Activated T-cell treated with anti-CD3 and anti-CD28 coated beads, Interleukin-2, amount 50 U/mL, for 24 hours (primary cell): ENCODE measurements around the gene OAS2.
A peak's percentile ranks its signal among the peaks of the same experiment; 100 is the strongest.
"Not testable (repeated sequence)": the region's sequence is repeated elsewhere in the genome, so short reads cannot be mapped to it uniquely, and the experiment has no call there.

Experiments used
- DNase-seq: peaks from one replicate; pipeline ENCODE4 v3.0.0-alpha.2; 2020
- H3K27ac Mint-ChIP-seq: 2 replicates; pipeline ENCODE4 v1.8.0; 2020; ENCODE audit warnings: mild to moderate bottlenecking, mixed read lengths
- H3K27me3 Mint-ChIP-seq: 2 replicates; pipeline ENCODE4 v1.8.0; 2020; ENCODE audit warnings: mixed read lengths
- H3K36me3 Mint-ChIP-seq: 2 replicates; pipeline ENCODE4 v1.8.0; 2020; ENCODE audit warnings: low read depth, mixed read lengths
- H3K4me1 Mint-ChIP-seq: 2 replicates; pipeline ENCODE4 v1.8.0; 2020; ENCODE audit warnings: low read depth, mixed read lengths
- H3K4me3 Mint-ChIP-seq: 2 replicates; pipeline ENCODE4 v1.8.0; 2020; ENCODE audit warnings: mild to moderate bottlenecking, moderate library complexity, mixed read lengths
- H3K9me3 Mint-ChIP-seq: 2 replicates; pipeline ENCODE4 v1.8.0; 2020; ENCODE audit warnings: mixed read lengths

Gene OAS2

DNA sequence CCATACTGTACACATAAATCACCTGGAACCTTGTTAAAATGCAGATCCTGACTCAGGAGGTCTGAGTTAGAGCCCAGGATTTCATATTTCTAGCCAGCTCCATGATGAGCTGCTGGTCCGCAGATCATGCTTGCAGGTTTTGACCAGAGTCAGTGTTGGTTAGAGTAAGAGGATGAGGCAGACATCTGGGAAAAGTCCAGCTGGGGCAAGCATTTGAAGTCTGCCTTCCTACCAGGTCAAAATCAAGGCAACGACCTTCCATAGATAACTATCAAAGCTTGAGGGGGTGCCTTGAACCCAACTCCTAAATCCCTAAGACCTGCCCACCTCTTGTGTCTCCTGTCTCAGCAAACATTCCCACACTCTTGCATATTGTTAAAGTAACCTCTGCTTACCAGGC, 9.2 kb downstream of the OAS2 start:
- no peak for DNase-seq
- H3K9me3 Mint-ChIP-seq, result peaks cover 39% of the 10 kb centered on the region
- peak overlapping the region; percentile 87 for H3K27ac Mint-ChIP-seq
- peaks cover 97% of the 10 kb centered on the region for H3K36me3 Mint-ChIP-seq
- no peak overlapping the region for H3K4me3 Mint-ChIP-seq
- H3K27me3 Mint-ChIP-seq, result no peaks in the 10 kb centered on the region
- peaks cover 64% of the 10 kb centered on the region for H3K4me1 Mint-ChIP-seq

DNA sequence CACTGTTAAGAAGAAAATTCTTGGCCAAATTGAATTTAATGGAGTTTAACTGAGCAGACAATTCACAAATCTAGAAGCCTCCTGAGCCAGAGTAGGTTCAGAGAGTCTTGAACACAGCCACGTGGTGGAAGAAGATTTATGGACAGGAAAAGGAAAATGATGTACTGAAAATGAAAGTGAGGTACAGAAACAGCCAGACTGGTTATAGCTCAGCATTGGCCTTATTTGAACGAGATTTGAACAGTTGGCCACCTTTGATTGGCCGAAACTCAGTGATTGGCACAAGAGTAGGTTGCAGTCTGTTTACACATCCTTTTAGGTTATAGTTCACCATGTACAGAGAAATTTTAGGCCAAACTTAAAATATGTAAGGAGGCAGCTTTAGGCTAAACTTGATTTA, 9.9 kb downstream of the OAS2 start:
- peaks cover 36% of the 10 kb centered on the region for H3K9me3 Mint-ChIP-seq
- no peak overlapping the region for H3K4me3 Mint-ChIP-seq
- no peaks in the 10 kb centered on the region for H3K27me3 Mint-ChIP-seq
- no peak for DNase-seq
- H3K27ac Mint-ChIP-seq, result peak overlapping the region; percentile 87
- H3K36me3 Mint-ChIP-seq, result peaks cover 98% of the 10 kb centered on the region
- peaks cover 64% of the 10 kb centered on the region for H3K4me1 Mint-ChIP-seq

DNA sequence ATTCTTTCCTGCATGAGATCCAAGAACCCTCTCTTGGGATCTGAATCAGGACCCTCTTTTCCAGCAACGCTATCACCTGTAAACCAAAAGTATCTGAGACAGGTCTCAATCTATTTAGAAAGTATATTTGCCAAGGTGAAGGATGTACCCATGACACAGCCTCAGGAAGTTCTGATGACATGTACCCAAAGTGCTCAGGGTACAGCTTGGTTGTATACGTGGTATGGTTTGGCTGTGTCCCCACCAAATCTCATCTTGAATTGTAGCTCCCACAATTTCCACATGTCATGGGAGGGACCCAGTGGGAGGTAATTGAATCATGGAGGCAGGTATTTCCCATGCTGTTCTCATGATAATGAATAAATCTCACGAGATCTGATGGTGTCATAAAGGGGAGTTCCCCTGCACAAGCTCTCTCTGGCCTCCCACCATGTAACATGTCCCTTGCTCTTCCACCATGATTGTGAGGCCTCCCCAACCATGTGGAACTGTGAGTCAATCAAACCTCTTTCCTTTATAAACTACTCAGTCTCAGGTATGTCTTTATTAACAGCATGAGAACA, 10.6 kb downstream of the OAS2 start:
- not testable (repeated sequence) for H3K27me3 Mint-ChIP-seq, H3K4me3 Mint-ChIP-seq, DNase-seq
- peaks cover 98% of the 10 kb centered on the region for H3K36me3 Mint-ChIP-seq
- peaks cover 30% of the 10 kb centered on the region for H3K9me3 Mint-ChIP-seq
- H3K4me1 Mint-ChIP-seq, result peaks cover 60% of the 10 kb centered on the region
- H3K27ac Mint-ChIP-seq, result peak overlapping the region; percentile 87

DNA sequence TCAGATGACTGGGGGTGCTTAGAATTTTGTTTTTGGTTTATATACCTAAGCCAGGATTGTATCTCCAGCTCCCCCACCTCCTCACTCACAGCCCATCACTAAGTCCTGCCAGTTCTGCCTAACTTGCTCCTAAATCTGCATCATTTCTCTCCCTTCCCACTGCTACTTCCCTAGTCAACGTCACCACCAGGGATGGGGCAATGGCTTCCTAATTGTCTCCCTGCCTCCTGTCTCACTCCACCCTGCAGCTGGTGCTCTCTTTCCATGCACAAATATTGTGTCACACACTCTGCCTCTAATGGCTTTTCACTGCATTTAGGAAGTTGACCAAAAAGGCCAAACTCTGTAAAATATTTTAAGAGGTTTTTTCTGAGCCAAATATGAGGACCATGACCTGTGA, 11.5 kb downstream of the OAS2 start:
- no peak for DNase-seq
- Mint-ChIP-seq H3K4me3 (no peak overlapping the region), H3K9me3 (peaks cover 22% of the 10 kb centered on the region), H3K27ac (peak overlapping the region; percentile 87), H3K27me3 (no peaks in the 10 kb centered on the region), H3K36me3 (peaks cover 95% of the 10 kb centered on the region), H3K4me1 (peaks cover 53% of the 10 kb centered on the region)

DNA sequence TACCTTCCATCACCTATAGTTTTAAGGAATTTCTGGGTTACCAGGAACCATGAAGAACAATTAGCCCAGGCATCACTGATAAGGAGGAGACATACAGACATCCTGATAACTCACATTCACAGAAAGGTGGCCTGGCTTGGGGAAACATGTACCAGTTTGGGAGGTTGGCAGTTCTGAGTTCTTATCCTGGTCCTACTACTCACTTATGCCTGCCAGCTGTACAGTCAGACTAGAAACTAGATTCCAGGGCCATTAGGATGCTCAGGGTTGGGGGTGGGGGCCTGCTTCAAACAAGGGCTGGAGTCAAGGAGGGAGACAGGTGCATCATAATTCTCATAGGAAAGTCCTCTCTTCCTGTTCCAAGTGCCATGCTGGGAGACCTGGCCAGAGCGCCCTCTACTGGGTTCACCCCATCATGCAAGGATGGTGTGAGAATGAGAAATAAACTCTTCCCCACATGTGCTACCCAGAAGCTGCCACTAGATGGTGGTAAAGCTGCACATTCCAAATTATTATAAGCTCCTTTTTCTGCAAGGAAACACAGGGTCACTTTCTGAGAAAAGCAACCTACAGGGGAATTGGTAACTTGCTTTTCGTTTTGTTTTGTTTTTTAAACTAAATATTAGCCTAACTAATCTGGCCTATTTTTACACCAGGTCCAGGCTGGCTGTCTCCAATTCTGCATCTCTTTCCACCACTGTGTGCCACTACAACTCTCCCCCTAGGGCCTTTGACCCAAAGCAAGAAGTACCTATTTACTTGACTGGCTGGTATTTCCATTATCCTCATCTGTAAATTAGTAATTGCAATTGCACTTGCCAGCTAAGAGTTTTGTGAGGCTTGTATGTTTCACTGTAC, 14.5 kb downstream of the OAS2 start:
- Mint-ChIP-seq H3K36me3 (peaks cover 96% of the 10 kb centered on the region), H3K27ac (peak overlapping the region; percentile 49), H3K27me3 (no peaks in the 10 kb centered on the region), H3K9me3 (peaks cover 15% of the 10 kb centered on the region), H3K4me1 (peaks cover 29% of the 10 kb centered on the region), H3K4me3 (no peak overlapping the region)
- DNase-seq, result peak; percentile 62

DNA sequence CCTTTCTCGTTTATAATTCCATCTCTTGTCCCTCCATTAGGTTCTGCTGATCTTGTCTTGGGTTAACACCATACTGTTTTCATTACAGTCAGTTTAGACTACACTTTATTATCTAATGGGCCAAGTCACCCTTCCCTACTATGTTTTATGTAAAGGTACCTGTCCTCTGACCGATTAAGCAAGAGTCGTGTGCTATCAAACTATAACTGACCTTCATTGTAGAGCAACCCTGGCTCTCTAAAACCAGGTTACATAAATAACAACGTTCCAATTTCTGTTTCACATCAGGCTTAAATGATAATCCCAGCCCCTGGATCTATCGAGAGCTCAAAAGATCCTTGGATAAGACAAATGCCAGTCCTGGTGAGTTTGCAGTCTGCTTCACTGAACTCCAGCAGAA, 16.7 kb downstream of the OAS2 start:
- Mint-ChIP-seq H3K36me3 (peaks cover 96% of the 10 kb centered on the region), H3K27me3 (no peaks in the 10 kb centered on the region), H3K4me3 (no peak overlapping the region), H3K27ac (no peak overlapping the region), H3K4me1 (peaks cover 8% of the 10 kb centered on the region), H3K9me3 (peaks cover 2% of the 10 kb centered on the region)
- DNase-seq, result no peak

DNA sequence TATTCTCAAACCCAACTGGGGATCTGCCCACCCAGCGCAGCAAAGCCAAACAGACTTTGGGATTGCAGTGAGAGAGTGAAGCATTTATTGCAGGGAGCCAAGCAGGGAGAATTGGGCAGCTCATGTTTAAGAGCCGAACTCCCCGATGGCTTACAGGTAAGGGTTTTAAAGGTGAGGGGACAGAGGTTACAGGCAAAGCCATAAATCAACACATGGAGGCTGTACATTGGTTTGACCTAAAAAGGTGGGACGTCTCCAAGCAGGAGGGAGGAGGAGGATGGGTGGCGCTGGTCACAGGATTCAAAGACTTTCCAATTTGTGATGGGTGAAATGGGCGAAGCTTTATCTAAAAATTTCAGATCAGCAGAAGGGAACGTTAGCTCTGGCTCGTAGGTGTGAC, 18.2 kb downstream of the OAS2 start:
- Mint-ChIP-seq H3K27ac (peak overlapping the region; percentile 18), H3K4me1 (peaks cover 8% of the 10 kb centered on the region), H3K36me3 (peaks cover 93% of the 10 kb centered on the region), H3K27me3 (no peaks in the 10 kb centered on the region), H3K9me3 (peaks cover 2% of the 10 kb centered on the region), H3K4me3 (no peak overlapping the region)
- DNase-seq, result no peak

DNA sequence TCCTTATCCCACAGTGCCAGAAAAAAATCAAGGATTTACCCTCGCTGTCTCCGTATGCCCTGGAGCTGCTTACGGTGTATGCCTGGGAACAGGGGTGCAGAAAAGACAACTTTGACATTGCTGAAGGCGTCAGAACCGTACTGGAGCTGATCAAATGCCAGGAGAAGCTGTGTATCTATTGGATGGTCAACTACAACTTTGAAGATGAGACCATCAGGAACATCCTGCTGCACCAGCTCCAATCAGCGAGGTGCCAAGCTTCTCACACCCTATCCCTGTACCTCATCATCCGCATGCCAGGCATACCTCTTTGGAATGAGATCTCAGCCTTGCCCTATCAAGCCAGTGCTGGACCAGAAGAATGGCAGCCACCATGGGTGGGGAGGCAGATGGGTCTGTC, 19.2 kb downstream of the OAS2 start:
- Mint-ChIP-seq H3K4me1 (peaks cover 8% of the 10 kb centered on the region), H3K4me3 (no peak overlapping the region), H3K27ac (no peak overlapping the region), H3K36me3 (peaks cover 89% of the 10 kb centered on the region), H3K9me3 (no peaks in the 10 kb centered on the region), H3K27me3 (no peaks in the 10 kb centered on the region)
- no peak for DNase-seq

DNA sequence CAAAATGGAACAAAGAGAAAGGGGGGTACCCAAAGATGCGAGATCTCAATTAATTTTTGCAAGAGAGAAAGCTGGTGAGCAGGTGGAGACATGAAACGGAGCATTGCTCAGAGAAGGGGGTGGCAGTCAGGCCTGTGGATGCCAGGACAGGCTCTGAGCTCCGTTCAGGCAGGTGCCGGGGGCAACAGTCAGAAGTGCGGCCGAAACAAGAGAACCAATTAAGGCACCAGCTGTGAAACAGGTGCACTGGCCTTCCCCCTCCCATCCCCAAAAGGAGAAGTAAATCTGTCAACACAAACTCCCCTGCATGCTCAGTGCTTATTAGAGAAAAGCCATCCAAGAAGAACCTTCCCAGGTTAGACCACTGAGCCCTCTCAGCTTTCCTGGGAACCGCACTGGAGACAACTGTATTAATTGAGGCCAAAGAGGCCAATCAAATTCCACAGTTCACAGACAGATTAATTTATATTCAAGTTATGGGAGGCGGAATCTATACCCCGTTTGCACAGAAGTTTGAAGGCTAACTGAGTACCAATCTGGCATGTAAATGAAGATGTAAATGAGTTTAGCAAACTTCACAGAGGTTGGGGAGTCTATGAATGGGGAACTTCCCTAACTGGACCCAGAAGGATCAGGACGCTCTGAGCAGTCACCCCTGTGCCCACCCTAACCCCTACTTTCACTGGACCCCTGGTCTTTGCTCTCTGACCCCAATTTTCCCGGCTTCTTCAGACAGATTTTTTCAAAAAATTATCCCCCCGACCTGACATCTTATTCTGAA, 20.9 kb downstream of the OAS2 start:
- no peaks in the 10 kb centered on the region for H3K4me1 Mint-ChIP-seq
- no peaks in the 10 kb centered on the region for H3K9me3 Mint-ChIP-seq
- H3K36me3 Mint-ChIP-seq, result peaks cover 89% of the 10 kb centered on the region
- no peak overlapping the region for H3K4me3 Mint-ChIP-seq
- DNase-seq, result no peak
- no peak overlapping the region for H3K27ac Mint-ChIP-seq
- H3K27me3 Mint-ChIP-seq, result no peaks in the 10 kb centered on the region

DNA sequence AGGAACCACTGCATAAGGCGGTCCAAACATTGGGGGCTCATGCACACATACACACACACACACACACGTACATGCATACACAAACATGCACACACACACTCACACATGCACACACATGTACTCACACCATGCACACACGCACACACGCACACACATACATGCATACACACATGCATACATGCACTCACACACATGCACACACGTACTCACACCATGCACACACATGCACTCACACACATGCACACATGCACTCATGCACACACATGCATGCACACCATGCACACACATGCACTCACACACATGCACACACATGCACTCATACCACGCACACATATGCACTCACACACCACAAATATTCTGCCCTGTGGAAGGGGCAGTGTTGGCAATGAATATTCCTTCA, 22.1 kb downstream of the OAS2 start:
- no peaks in the 10 kb centered on the region for H3K9me3 Mint-ChIP-seq
- peaks cover 93% of the 10 kb centered on the region for H3K36me3 Mint-ChIP-seq
- H3K4me1 Mint-ChIP-seq, result no peaks in the 10 kb centered on the region
- no peaks in the 10 kb centered on the region for H3K27me3 Mint-ChIP-seq
- no peak for DNase-seq
- no peak overlapping the region for H3K4me3 Mint-ChIP-seq
- no peak overlapping the region for H3K27ac Mint-ChIP-seq

DNA sequence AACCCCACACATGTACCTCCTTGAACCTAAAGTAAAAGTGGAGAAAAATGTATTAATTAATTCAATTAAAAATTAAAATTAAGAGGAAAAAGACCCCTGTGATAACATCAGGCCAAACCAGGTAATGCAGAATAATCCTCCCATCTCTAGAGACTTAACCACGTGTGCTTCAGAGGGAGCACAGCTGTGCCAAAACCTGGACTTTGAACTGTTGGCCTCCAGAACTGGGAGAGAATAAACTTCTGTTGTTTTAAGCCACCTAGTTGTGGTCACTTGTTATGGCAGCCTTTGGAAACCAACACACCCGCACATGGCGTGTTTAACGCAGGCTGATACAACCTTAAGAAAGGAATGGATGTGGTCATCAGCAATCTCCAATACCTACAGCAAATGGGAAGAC, 23.8 kb downstream of the OAS2 start:
- Mint-ChIP-seq H3K27ac (no peak overlapping the region), H3K4me3 (no peak overlapping the region), H3K9me3 (no peaks in the 10 kb centered on the region), H3K36me3 (peaks cover 90% of the 10 kb centered on the region), H3K4me1 (no peaks in the 10 kb centered on the region), H3K27me3 (no peaks in the 10 kb centered on the region)
- no peak for DNase-seq

DNA sequence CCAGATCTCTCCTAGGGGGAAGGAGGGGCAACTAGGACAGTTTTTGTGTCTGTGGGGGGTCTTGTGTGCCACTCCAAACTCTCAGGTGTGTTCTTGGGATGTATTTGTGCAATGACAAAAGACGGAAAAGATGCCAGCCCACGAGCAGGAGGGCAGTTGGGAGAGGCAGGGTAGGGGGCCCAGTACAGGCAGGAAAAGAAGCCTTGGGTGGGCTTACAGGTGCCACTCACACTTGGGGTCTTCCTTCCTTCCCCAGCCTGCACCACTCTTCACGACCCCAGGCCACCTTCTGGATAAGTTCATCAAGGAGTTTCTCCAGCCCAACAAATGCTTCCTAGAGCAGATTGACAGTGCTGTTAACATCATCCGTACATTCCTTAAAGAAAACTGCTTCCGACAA, 24.4 kb downstream of the OAS2 start:
- no peaks in the 10 kb centered on the region for H3K27me3 Mint-ChIP-seq
- no peaks in the 10 kb centered on the region for H3K9me3 Mint-ChIP-seq
- H3K4me1 Mint-ChIP-seq, result no peaks in the 10 kb centered on the region
- DNase-seq, result no peak
- peaks cover 90% of the 10 kb centered on the region for H3K36me3 Mint-ChIP-seq
- H3K27ac Mint-ChIP-seq, result no peak overlapping the region
- no peak overlapping the region for H3K4me3 Mint-ChIP-seq

DNA sequence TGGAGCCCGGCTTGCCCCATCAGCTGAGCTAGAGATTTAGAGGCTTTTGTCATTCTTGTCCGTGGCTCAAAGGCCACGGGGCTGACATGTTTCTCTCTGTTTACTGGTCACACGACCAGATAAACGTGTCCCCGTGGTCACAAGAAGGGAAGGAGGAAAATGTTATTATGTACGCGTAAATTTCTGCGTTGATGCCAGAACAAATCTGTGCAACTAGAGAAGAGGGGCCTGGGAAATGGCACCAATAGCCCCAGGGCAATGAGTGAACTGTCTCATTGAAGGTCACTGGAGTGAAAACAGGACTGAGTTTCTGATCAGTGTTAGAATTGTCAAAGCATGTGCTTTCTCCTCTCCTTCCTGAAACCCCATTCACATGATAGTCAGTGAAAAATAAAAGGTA, 25.3 kb downstream of the OAS2 start:
- Mint-ChIP-seq H3K27me3 (no peaks in the 10 kb centered on the region), H3K9me3 (no peaks in the 10 kb centered on the region), H3K4me3 (no peak overlapping the region), H3K27ac (peak overlapping the region; percentile 34), H3K4me1 (no peaks in the 10 kb centered on the region), H3K36me3 (peaks cover 90% of the 10 kb centered on the region)
- DNase-seq, result no peak

DNA sequence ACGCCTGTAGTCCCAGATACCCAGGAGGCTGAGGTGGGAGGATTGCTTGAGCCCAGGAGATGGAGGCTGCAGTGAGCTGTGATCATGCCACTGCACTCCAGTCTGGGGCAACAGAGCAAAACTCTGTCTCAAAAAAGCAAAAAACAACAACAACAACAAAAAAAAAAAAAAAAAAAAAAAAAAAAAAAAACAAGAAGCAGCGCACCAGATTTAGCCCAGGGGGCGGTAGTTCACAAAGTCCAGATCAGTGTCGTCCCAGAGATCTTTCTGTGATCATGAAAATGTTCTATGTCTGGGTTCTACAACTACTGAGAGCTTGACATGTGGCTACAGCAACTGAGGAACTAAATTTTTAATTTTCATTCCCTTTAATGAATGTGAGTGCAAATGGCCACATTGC, 27.4 kb downstream of the OAS2 start:
- no peak for DNase-seq
- Mint-ChIP-seq H3K4me1 (no peaks in the 10 kb centered on the region), H3K9me3 (peaks cover 6% of the 10 kb centered on the region), H3K36me3 (peaks cover 90% of the 10 kb centered on the region), H3K27ac (no peak overlapping the region), H3K27me3 (no peaks in the 10 kb centered on the region), H3K4me3 (no peak overlapping the region)

DNA sequence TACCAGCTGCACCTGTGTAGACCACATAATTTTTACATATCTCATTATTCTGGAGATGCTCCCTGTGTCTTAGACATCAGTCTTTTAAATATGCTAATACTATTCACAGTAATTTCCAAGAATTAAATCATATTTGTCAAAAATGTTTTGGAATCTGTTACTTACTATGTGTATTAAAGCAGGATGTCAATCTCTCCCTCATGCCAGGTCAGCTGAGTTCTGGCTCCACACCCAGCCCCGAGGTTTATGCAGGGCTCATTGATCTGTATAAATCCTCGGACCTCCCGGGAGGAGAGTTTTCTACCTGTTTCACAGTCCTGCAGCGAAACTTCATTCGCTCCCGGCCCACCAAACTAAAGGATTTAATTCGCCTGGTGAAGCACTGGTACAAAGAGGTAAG, 27.9 kb downstream of the OAS2 start:
- Mint-ChIP-seq H3K9me3 (peaks cover 9% of the 10 kb centered on the region), H3K4me3 (no peak overlapping the region), H3K27ac (no peak overlapping the region), H3K36me3 (peaks cover 91% of the 10 kb centered on the region), H3K27me3 (no peaks in the 10 kb centered on the region), H3K4me1 (no peaks in the 10 kb centered on the region)
- DNase-seq, result no peak
